ENCODE data around the gene PROSER2. TPM values are rescaled to one million over a fixed set of nuclear protein-coding genes. Genes with fewer than 3 reads are reported as not detected.

The PROSER2 gene
- polyA plus RNA-seq, 2 of the 4 experiments (the other 2 are of a cell fraction): 10.1 to 14.4 TPM

- H3K27ac ChIP-seq: peak overlapping the region; percentile 80 to 86
- DNase-seq (ENCODE audit: low read depth in 1 of 2, low spot score in 1 of 2) (peak; percentile 51 to 68), FAIRE-seq (no peak), ATAC-seq (peak; percentile 41 to 48; a peak in 4 of 6 replicates)
- no peak overlapping the region for H3K4me3 ChIP-seq
- ChIA-PET POLR2A (interaction anchor here (0.5 to 1.4 kb wide), 3 partner anchors 24 to 186 kb away, joined by 3 to 7 read pairs (median 3); no protein-coding TSS in a partner anchor), CTCF (interaction anchor here (0.7 to 9.1 kb wide), 12 partner anchors 9 to 192 kb away, joined by 3 to 79 read pairs (median 4); partner anchors contain the start of gene PROSER2)
- peaks cover 30% of the 10 kb centered on the region for H3K4me1 ChIP-seq
- 0 out of 2 replicates have a peak, but pooled peaks have one; percentile 4 for TF ChIP-seq HEYL (CRISPR knock-in tag; IDR thresholded peaks at IDR 0.05)
- TF ChIP-seq RARB (CRISPR knock-in tag; IDR thresholded peaks at IDR 0.05): no peak
- H3K4me2 ChIP-seq: peak overlapping the region; percentile 64
- no peaks in the 10 kb centered on the region for H3K9me3 ChIP-seq
- WGBS (ENCODE audit: missing lambda C conversion rate): 37% methylated on average over 5 of the region's 5 CpGs
These were observed 28.6 kb upstream of the PROSER2 start for GRCh38 chr10:11794566-11794965.

DNA sequence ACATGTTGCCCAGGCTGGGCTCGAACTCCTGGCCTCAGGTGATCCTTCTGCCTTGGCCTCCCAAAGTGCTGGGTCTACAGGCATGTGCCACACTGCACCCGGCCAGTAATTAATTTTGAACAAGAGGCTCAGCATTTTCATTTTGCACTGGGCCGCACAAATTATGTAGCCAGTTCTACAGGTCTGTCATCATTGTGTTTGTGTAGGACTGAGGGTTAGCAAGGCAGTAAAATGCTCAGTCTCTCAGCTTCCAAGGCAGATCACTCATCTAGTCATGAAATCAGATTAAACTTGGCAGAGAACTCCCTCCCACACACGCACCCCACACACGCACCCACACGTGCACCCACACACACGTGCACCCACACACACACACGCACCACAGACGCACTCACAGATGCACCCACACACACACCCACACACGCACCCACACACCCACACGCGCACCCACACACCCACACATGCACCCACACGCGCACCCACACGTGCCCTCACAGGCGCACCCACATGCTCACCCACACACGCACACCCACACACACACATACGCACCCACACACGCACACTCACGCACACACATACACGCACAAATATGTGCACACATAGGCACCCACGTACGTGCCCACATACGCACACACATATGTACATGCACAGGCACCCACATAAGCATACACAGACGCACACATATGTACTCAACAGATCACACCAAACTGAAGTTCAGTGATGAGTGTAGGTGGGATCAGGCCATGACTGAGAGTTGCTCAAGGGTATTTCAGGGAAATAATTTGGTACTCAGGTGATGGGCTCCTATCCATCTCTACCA lies 27.8 kb upstream of the PROSER2 start:
- ATAC-seq (no peak), FAIRE-seq (no peak), DNase-seq (ENCODE audit: low read depth in 1 of 2, low spot score in 1 of 2) (no peak)
- peak overlapping the region; percentile 64 for H3K4me2 ChIP-seq
- peaks cover 30% of the 10 kb centered on the region for H3K4me1 ChIP-seq
- CTCF ChIA-PET: interaction anchor here (0.7 to 9.1 kb wide), 7 partner anchors 14 to 191 kb away, joined by 3 to 79 read pairs (median 9); partner anchors contain the start of gene PROSER2
- H3K9me3 ChIP-seq: no peaks in the 10 kb centered on the region
- peak overlapping the region; percentile 80 to 86; a peak in 5 of 6 replicates for H3K27ac ChIP-seq
- no peak overlapping the region for H3K4me3 ChIP-seq
- WGBS (ENCODE audit: missing lambda C conversion rate): 91% methylated on average over 25 of the region's 25 CpGs
- TF ChIP-seq, protein P1, sequence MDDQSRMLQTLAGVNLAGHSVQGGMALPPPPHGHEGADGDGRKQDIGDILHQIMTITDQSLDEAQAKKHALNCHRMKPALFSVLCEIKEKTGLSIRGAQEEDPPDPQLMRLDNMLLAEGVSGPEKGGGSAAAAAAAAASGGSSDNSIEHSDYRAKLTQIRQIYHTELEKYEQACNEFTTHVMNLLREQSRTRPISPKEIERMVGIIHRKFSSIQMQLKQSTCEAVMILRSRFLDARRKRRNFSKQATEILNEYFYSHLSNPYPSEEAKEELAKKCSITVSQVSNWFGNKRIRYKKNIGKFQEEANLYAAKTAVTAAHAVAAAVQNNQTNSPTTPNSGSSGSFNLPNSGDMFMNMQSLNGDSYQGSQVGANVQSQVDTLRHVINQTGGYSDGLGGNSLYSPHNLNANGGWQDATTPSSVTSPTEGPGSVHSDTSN (IDR thresholded peaks at IDR 0.05): no peak
- TF ChIP-seq EP300 (IDR thresholded peaks at IDR 0.05): no peak
- no peak for TF ChIP-seq ZFP36 (IDR thresholded peaks at IDR 0.05; ENCODE audit: borderline replicate concordance, partially characterized antibody)
- TF ChIP-seq PHF8 (IDR thresholded peaks at IDR 0.05; ENCODE audit: borderline replicate concordance, low read depth): no peak
- TF ChIP-seq HMGXB4 (CRISPR knock-in tag; IDR thresholded peaks at IDR 0.05; ENCODE audit: borderline replicate concordance): no peak
- TF ChIP-seq E2F6 (IDR thresholded peaks at IDR 0.05; ENCODE audit: borderline replicate concordance, low read depth): no peak
- no peak for TF ChIP-seq BHLHE40 (IDR thresholded peaks at IDR 0.05; ENCODE audit: low read depth, low read length)
- no peak for TF ChIP-seq MAFK (IDR thresholded peaks at IDR 0.05; ENCODE audit: partially characterized antibody)
- no peak for TF ChIP-seq CHD2 (IDR thresholded peaks at IDR 0.05; ENCODE audit: low read length, partially characterized antibody)
- TF ChIP-seq FOSL2 (IDR thresholded peaks at IDR 0.05): no peak
- no peak for TF ChIP-seq FOSL2 (CRISPR knock-in tag; IDR thresholded peaks at IDR 0.05)
- no peak for TF ChIP-seq EHMT2 (IDR thresholded peaks at IDR 0.05; ENCODE audit: low read depth)
- no peak for TF ChIP-seq NFE2L2 (conservative IDR thresholded peaks at IDR 0.05; ENCODE audit: low read length)
- TF ChIP-seq TFCP2L1 (CRISPR knock-in tag; IDR thresholded peaks at IDR 0.05): no peak
- no peak for TF ChIP-seq MAX (IDR thresholded peaks at IDR 0.05)
- POLR2A ChIA-PET: interaction anchor here (0.6 kb wide), 2 partner anchors 41 to 163 kb away, joined by 3 to 4 read pairs; no protein-coding TSS in a partner anchor

- CTCF ChIA-PET: interaction anchor here (0.6 to 7.6 kb wide), 5 partner anchors 14 to 1279 kb away, joined by 3 to 79 read pairs (median 5); no protein-coding TSS in a partner anchor
- TF ChIP-seq MAFK (IDR thresholded peaks at IDR 0.05; ENCODE audit: partially characterized antibody): no peak
- no peak for TF ChIP-seq REST (IDR thresholded peaks at IDR 0.05)
- TF ChIP-seq MAX (IDR thresholded peaks at IDR 0.05): no peak
- TF ChIP-seq ELK1 (IDR thresholded peaks at IDR 0.05; ENCODE audit: low read depth, low read length): no peak
- no peak for TF ChIP-seq EHF (CRISPR knock-in tag; IDR thresholded peaks at IDR 0.05)
- TF ChIP-seq, protein P2, sequence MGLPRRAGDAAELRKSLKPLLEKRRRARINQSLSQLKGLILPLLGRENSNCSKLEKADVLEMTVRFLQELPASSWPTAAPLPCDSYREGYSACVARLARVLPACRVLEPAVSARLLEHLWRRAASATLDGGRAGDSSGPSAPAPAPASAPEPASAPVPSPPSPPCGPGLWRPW (IDR thresholded peaks at IDR 0.05): no peak
- TF ChIP-seq CEBPB (IDR thresholded peaks at IDR 0.05): no peak
These were observed 26.7 kb upstream of the PROSER2 start for GRCh38 chr10:11796474-11796873.

More at GRCh38 chr10:11796474-11796873, 26.7 kb upstream of the PROSER2 start:
- peaks cover 30% of the 10 kb centered on the region for H3K4me1 ChIP-seq
- peak overlapping the region in 1 of 2 experiments; percentile 86; a peak in 3 of 6 replicates for H3K27ac ChIP-seq
- no peak for DNase-seq (ENCODE audit: low read depth in 1 of 2, low spot score in 1 of 2)
- ATAC-seq: no peak
- 91% methylated on average over 2 of the region's 2 CpGs for WGBS (ENCODE audit: missing lambda C conversion rate)
- H3K9me3 ChIP-seq: no peaks in the 10 kb centered on the region
- POLR2A ChIA-PET: interaction anchor here (0.5 to 0.7 kb wide), 3 partner anchors 27 to 278 kb away, joined by 3 to 4 read pairs (median 3); partner anchors contain the start of gene PROSER2
- no peak for FAIRE-seq
- no peak overlapping the region for H3K4me2 ChIP-seq
- H3K4me3 ChIP-seq: no peak overlapping the region

Data from A549 (cell line).